Fibroblast of lung (primary cell): ENCODE data around the gene CX3CL1. TPM values are rescaled to one million over a fixed set of nuclear protein-coding genes. Genes with fewer than 3 reads are reported as not detected.
"Not testable (repeated sequence)": the region's sequence is repeated elsewhere in the genome, so short reads cannot be mapped to it uniquely, and the experiment has no call there.

Experiments used
- DNase-seq, 2 donors: peaks; one replicate each; pipeline versions ENCODE4 v3.0.0 to v3.0.0-alpha.2; 2010; ENCODE audit warnings: low read depth in 2 of 2
- H2AFZ ChIP-seq: 2 replicates; pipeline ENCODE4 v1.5.1; 2012; ENCODE audit warnings: low read length, control low read depth, inconsistent platforms
- H3K27ac ChIP-seq: 2 replicates; pipeline ENCODE4 v1.5.1; 2011; ENCODE audit warnings: low read length, control low read depth; ENCODE audit not compliant: insufficient read depth
- H3K27me3 ChIP-seq: 2 replicates; pipeline ENCODE4 v1.5.1; 2011; ENCODE audit warnings: mild to moderate bottlenecking, low read length; ENCODE audit not compliant: control insufficient read depth, insufficient read depth
- H3K36me3 ChIP-seq: 2 replicates; pipeline ENCODE4 v1.5.1; 2011; ENCODE audit warnings: low read length; ENCODE audit not compliant: control insufficient read depth, insufficient read depth
- H3K4me1 ChIP-seq: 2 replicates; pipeline ENCODE4 v1.5.1; 2011; ENCODE audit warnings: low read length; ENCODE audit not compliant: control insufficient read depth, insufficient read depth; ENCODE audit errors: extremely low read depth
- H3K4me2 ChIP-seq: 2 replicates; pipeline ENCODE4 v1.5.1; 2011; ENCODE audit warnings: low read length, control low read depth; ENCODE audit not compliant: insufficient read depth; ENCODE audit errors: extremely low read depth
- H3K4me3 ChIP-seq, 4 experiments: fragments of 200-600 bp in 1 of 4; sonication (generic) in 1 of 4; replicated peaks in 1 of 4; 2 replicates each; pipeline ENCODE4 v1.5.1; 2011 to 2016; ENCODE audit warnings: low read length in 4 of 4, low read depth in 3 of 4, mild to moderate bottlenecking in 3 of 4, control low read depth in 2 of 4, inconsistent platforms in 1 of 4, mixed read lengths in 1 of 4; ENCODE audit not compliant: insufficient read depth in 1 of 4; ENCODE audit errors: control extremely low read depth in 1 of 4
- H3K79me2 ChIP-seq: 2 replicates; pipeline ENCODE4 v1.5.1; 2012; ENCODE audit warnings: mild to moderate bottlenecking, low read length, inconsistent platforms; ENCODE audit not compliant: control insufficient read depth, insufficient read depth
- H3K9ac ChIP-seq: 2 replicates; pipeline ENCODE4 v1.5.1; 2011; ENCODE audit warnings: mild to moderate bottlenecking, low read length, control low read depth; ENCODE audit not compliant: insufficient read depth
- H3K9me3 ChIP-seq: 2 replicates; pipeline ENCODE4 v1.5.1; 2012; ENCODE audit warnings: low read depth, low read length; ENCODE audit not compliant: control insufficient read depth, insufficient read depth
- H4K20me1 ChIP-seq: 2 replicates; pipeline ENCODE4 v1.5.1; 2011; ENCODE audit warnings: low read length; ENCODE audit not compliant: control insufficient read depth, insufficient read depth; ENCODE audit errors: extremely low read depth
- CTCF ChIP-seq, 2 donors: IDR thresholded peaks in 1 of 2; conservative IDR thresholded peaks in 1 of 2; 1 replicate in 1 of 2; 2 replicates in 1 of 2; pipeline ENCODE4 v1.5.1; 2011 to 2012; ENCODE audit warnings: low read length in 2 of 2, control low read depth in 1 of 2, inconsistent platforms in 1 of 2, low read depth in 1 of 2, mild to moderate bottlenecking in 1 of 2
- EZH2 ChIP-seq: IDR thresholded peaks from 2 replicates; pipeline ENCODE4 v1.5.1; 2012; ENCODE audit warnings: low read length, control low read depth, mild to moderate bottlenecking; ENCODE audit errors: missing control alignments
- polyA plus RNA-seq, 2 donors: library from polyadenylated mRNA; depleted of rRNA in 1 of 2; stranded (reverse) in 1 of 2; unstranded in 1 of 2; fragments of >200 nt; gene quantifications; 2 replicates each; pipeline ENCODE4 v1.2.1, GENCODE V29; 2011 to 2012; ENCODE audit warnings: missing spikeins in 1 of 2
- total RNA-seq: library from RNA; depleted of rRNA; stranded (reverse); fragments of >200 nt; gene quantifications from 2 replicates; pipeline ENCODE4 v1.2.1, GENCODE V29; 2014

Gene CX3CL1
- total and polyA plus RNA-seq, 2 donors (not counting 1 experiment from before 2014, with no cell fraction given): not detected

DNA sequence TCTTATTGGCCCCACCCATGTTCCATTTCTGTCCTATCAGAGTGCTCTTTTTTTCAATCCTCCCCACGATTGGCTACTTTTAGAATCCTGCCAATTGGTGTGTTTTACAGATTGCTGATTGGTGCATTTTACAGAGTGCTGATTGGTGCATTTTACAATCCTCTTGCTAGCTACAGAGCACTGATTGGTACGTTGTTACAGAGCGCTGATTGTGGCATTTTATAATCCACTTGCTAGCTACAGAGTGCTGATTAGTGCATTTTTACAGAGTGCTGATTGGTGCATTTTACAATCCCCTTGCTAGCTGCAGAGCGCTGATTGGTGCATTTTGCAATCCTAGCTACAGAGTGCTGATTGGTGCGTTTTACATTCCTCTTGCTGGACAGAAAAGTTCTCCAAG lies 22.7 kb downstream of the CX3CL1 start:
- no peak for DNase-seq
- no peak overlapping the region for H3K4me2 ChIP-seq
- H2AFZ ChIP-seq: no peak overlapping the region
- H3K9ac ChIP-seq: no peak overlapping the region
- H3K27me3 ChIP-seq: peaks cover 4% of the 10 kb centered on the region
- no peaks in the 10 kb centered on the region for H3K4me1 ChIP-seq
- TF ChIP-seq EZH2: no peak
- TF ChIP-seq CTCF (conservative IDR thresholded peaks at IDR 0.05 in 1 of 2, IDR thresholded peaks at IDR 0.05 in 1 of 2; ENCODE audit: low read depth in 1 of 2, low read length in 2 of 2): no peak
- no peaks in the 10 kb centered on the region for H3K9me3 ChIP-seq
- H4K20me1 ChIP-seq: no peaks in the 10 kb centered on the region
- no peaks in the 10 kb centered on the region for H3K36me3 ChIP-seq
- H3K79me2 ChIP-seq: no peaks in the 10 kb centered on the region
- no peak overlapping the region for H3K4me3 ChIP-seq
- H3K27ac ChIP-seq: no peak overlapping the region

- Histone ChIP-seq H3K9ac (no peak overlapping the region), H3K79me2 (no peaks in the 10 kb centered on the region), H3K4me1 (no peaks in the 10 kb centered on the region), H3K4me3 (no peak overlapping the region), H3K27ac (no peak overlapping the region), H3K4me2 (no peak overlapping the region), H3K9me3 (no peaks in the 10 kb centered on the region), H4K20me1 (no peaks in the 10 kb centered on the region), H2AFZ (no peak overlapping the region), H3K27me3 (peaks cover 4% of the 10 kb centered on the region), H3K36me3 (no peaks in the 10 kb centered on the region)
- TF ChIP-seq EZH2: no peak
- TF ChIP-seq CTCF (conservative IDR thresholded peaks at IDR 0.05 in 1 of 2, IDR thresholded peaks at IDR 0.05 in 1 of 2; ENCODE audit: low read depth in 1 of 2, low read length in 2 of 2): no peak
- DNase-seq: no peak
Measured at GRCh38 chr16:57396786-57397185, 24.5 kb downstream of the CX3CL1 start.

GRCh38 chr16:57397493-57397892 lies 25.2 kb downstream of the CX3CL1 start:
- H3K79me2 ChIP-seq, H3K4me2 ChIP-seq, DNase-seq, H2AFZ ChIP-seq, H3K9me3 ChIP-seq, H4K20me1 ChIP-seq, H3K36me3 ChIP-seq, H3K4me1 ChIP-seq, H3K4me3 ChIP-seq, H3K9ac ChIP-seq, H3K27ac ChIP-seq, H3K27me3 ChIP-seq: not testable (repeated sequence)
